HG02571 (cell line): ENCODE measurements around the gene SLCO2B1.
"Not testable (repeated sequence)": the region's sequence is repeated elsewhere in the genome, so short reads cannot be mapped to it uniquely, and the experiment has no call there.

Experiments
- ATAC-seq: cut with Tn5 transposase; IDR thresholded peaks from one replicate; pipeline ENCODE4 v1.9.1; 2021; ENCODE audit warnings: mild to moderate bottlenecking, moderate library complexity; ENCODE audit not compliant: unreplicated experiment

The SLCO2B1 gene, protein sequence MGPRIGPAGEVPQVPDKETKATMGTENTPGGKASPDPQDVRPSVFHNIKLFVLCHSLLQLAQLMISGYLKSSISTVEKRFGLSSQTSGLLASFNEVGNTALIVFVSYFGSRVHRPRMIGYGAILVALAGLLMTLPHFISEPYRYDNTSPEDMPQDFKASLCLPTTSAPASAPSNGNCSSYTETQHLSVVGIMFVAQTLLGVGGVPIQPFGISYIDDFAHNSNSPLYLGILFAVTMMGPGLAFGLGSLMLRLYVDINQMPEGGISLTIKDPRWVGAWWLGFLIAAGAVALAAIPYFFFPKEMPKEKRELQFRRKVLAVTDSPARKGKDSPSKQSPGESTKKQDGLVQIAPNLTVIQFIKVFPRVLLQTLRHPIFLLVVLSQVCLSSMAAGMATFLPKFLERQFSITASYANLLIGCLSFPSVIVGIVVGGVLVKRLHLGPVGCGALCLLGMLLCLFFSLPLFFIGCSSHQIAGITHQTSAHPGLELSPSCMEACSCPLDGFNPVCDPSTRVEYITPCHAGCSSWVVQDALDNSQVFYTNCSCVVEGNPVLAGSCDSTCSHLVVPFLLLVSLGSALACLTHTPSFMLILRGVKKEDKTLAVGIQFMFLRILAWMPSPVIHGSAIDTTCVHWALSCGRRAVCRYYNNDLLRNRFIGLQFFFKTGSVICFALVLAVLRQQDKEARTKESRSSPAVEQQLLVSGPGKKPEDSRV

DNA sequence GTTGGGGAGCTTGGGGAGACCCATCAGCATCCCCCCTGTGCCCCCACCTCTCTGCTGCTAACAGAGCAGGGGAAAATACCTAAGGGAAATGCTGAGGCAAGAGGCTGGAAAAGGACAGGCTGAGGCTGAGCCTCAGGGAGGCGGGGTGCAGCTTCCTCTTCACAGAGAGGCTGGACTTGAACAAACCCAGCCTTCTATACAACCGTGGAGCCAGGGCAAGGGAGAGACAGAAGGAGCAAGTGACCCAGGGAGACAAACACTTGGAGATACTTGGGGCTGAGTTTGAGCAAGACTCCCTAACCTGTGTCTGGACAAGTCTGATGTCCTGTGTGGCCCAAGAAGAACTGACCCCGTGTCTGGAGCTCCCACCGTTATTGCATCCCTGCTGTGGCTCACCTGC lies at the start of gene SLCO2B1:
Gene SLCO2B1 (plus strand): TSS at position 229 of the 400 bp plus-strand sequence. CDS start 275 bp downstream, outside the sequence.
- no peak for ATAC-seq

DNA sequence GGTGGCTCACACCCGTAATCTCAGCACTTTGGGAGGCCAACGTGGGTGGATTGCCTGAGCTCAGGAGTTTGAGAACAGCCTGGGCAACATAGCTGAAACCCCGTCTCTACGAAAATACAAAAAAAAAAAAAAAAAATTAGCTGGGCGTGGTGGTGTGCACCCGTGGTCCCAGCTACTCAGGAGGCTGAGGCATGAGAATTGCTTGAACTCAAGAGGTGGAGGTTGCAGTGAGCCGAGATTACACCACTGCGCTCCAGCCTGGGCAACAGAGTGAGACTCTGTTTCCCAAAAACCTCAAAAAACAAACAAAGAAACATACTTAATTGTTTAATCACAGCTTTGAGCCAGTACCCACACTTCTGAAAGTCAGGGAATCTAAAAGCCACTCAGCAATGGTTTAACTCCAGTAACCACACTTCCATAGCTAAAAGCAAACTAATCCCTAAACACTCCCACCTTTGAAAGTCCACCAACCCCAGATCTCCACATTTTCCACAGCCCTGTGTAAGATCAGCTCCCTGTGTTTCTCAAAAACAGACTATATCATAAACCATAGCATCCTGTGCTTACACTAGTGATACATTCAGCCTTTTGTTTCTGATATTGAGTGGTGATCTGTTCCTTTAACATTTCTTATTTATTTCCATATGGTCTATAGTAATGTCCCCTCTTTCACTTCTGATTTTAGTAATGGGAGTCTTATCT lies 49.3 kb upstream of the SLCO2B1 start:
- ATAC-seq, result no peak

DNA sequence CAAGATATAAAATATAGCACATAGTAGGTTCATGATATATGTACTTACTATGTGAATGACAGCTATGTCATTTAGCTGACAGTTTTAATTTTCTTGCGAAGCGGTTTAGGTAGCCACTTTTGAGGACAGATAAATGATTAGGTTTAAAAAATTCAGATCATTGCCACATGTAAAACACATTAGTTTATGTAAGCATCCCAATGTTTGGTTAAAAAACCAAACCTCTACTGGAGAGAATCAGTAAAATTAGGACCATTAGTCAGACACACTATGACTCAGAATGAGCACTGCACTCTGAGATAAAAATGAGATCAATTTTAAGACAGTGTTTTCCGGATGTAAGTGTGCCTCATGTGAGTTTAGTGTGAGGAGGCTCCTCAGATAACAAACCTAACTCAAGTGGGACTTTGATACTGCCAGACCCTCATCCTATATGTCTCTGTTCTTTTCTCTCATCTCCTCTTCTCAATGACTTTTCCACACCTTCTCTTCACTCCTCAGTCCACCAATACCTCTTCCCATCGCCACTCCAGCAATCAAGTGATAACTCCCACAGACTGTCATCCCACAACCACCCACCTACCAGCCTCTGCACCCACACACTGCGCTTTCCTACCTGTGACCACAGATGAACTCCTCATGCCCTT lies 47.4 kb upstream of the SLCO2B1 start:
- ATAC-seq, result no peak

DNA sequence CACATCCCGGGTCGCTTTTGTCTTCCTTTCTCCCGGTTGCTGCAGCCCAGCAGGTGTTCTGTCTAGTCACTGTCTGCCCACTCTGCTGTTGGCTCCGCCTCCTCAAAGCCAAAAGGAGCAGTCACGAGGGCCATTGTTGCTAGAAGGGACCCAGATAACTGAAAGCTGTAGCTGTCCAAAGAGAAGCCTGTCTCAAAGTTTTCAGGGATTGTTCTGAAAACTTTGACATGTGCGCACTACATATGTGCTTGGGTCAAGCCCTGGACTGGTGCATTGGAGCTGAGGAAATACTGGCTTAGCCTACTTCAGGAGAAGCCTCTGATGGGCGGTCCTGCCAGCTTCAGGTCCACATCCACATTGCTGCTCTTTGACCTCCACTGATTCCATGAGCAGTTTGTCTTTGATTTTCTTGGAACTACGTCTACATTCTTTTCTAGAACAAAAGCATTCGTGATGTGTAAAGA lies 45.4 kb upstream of the SLCO2B1 start:
- no peak for ATAC-seq

DNA sequence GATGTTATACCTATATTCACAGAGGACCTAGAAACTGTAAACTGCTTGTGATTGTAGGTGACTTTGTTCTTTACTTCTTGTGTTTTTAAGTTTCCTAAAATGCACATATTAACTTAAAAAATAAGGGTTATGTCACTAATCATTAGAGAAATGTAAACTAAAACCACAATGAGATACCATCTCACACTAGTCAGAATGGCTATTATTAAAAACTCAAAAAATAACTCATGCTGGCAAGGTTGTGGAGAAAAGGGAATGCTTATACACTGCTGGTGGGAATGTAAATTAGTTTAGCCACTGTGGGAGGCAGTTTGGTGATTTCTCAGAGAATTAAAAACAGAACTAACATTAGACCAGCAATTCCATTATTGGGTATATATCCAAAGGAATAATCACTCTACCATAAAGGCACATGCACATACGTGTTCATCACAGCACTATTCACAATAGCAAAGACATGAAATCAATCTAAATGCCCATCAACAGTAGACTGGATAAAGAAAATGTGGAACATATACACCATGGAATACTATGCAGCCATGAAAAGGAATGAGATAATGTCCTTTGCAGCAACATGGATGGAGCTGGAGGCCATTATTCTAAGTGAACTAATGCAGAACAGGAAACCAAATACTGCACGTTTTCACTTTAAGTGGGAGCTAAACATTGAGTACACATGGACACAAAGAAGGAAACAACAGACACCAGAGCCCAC lies 44.8 kb upstream of the SLCO2B1 start:
- not testable (repeated sequence) for ATAC-seq

DNA sequence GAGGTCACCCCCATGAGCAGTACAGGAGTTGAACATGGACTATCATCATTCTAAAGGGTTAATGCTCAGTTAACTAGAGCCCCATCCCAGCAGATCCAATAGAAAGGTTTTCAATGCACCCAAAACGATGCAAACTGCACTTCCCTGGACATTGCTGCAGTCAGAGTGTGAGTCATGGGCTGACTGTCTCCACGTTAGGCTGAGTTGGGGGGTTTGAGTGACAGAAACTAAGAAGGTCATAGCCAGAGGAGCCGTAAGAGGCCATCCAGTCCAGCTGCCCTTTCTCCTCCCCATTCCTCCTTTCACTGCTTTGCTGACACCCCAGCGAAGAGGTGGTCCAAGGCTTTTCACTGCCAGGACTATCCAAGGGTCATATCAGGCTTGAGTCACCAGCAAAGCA lies 43.7 kb upstream of the SLCO2B1 start:
- ATAC-seq, result no peak

DNA sequence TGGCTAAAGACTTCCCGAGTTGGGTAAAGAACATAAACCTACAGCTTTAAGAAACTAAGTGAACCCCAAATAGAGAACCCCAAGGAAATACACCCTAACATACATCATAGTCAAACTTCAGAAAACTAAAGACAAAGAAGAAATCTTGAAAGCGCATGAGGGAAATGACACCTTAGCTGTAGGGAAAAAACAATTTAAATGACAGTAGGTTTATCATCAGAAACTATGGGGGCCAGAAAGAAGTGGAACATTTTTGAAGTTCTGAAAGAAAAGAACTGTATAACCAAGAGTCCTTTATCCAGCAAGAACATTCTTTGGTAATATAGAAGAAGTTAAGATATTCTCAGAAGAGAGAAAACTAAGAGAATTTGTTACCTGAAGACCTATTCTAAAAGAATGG lies 38.7 kb upstream of the SLCO2B1 start:
- ATAC-seq, result no peak

DNA sequence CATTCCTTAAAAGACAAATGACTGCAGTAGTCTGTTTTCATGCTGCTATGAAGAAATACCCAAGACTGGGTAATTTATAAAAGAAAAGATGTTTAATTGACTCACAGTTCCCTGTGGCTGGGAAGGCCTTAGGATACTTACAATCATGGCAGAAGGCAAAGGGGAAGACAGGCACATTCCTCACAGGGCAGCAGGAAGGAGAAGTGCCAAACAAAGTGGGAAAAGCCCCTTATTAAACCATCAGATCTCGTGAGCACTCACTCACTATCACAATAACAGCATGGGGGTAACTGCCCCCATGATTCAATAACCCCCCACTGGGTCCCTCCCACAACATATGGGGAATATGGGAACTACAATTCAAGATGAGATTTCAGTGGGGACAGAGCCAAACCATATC lies 37.9 kb upstream of the SLCO2B1 start:
- no peak for ATAC-seq

DNA sequence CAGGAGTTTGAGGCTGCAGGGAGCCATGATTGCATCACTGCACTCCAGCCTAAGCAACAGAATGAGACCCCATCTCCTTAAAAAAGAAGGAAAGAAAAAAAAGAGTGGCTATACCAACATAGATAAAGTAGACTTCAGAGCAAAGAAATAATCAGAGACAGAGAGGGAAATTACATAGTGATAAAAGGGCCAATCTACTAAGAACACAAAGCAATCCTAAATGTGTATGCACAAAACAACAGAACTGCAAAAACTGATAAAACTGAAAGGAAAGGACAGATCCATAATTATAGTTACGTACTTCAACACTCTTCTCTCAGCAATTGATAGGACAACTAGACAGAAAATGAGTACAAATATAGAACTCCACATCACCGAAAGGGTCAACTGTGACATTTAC lies 36.4 kb upstream of the SLCO2B1 start:
- ATAC-seq, result no peak

DNA sequence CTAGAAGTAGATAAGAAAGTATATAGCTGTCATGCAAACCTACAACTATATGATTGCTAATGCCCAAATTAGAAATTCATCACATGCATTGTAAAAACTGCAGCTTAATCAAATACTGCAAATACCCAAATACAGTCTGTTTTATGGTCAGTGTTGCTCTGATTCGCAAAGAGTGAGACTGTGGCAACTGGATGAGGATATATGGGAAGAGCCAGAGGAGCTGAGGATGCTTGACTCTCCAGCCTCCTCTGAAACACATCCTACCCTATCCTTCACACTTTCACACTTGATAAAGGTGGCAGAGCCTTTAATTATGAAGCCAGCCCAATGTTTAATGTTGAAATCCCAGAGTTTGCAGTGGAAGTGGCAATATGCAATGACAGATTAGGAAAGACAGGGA lies 32.3 kb upstream of the SLCO2B1 start:
- ATAC-seq, result no peak

DNA sequence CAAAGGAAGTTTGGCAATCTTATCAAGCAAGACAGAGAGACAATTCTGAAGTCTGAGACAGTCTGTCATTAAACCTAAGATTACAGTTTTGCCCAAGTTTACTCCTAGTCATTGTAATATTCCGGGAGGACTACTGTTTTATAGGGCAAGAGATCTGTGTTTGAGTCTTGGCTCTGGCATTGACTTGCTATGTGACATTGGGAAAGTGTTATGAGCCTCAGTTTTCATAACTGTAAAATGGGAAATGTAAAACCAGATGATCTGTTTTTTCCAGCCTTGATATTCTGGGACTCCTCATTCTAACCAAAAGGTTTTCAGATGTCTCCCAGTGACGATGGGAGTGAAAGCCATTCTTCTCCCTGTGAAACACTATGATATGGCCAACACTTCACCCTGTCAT lies 24.3 kb upstream of the SLCO2B1 start:
- ATAC-seq, result no peak

DNA sequence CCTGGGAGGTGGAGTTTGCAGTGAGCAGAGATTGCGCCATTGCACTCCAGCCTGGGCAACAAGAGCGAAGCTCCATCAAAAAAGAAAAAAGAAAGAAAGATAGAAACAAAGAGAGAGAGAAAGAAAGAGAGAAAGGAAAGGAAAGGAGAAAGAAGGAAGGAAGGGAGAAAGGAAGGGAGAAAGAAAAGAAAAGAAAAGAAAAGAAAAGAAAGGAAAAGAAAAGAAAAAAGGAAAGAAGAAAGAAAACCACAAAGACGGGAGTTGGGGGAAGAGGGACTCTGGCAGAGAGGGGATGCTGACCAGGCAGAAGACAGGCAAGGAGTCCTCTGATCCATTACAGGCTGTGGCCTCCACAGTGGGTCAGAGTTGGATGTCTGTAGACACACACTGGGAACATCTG lies 18.8 kb upstream of the SLCO2B1 start:
- no peak for ATAC-seq

DNA sequence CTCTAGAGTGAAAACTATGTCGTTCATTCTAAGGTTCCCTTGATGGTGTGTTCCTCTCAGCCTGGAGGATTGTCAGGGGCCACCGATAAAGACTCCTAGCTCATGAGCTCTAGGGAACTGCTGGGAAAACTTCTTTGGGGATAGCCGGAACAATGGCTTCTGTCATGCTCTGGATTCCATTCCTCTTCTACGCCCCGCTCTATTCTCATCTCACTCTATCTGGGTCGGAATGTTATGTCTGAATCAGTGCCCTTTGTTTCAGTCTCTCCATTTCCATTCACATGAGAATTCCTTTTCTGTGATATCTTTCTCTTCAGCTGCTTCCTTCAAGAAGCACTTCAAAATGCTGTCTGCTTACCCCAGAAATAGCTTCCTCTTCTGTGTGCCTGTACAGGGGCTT lies 16.9 kb upstream of the SLCO2B1 start:
- no peak for ATAC-seq

DNA sequence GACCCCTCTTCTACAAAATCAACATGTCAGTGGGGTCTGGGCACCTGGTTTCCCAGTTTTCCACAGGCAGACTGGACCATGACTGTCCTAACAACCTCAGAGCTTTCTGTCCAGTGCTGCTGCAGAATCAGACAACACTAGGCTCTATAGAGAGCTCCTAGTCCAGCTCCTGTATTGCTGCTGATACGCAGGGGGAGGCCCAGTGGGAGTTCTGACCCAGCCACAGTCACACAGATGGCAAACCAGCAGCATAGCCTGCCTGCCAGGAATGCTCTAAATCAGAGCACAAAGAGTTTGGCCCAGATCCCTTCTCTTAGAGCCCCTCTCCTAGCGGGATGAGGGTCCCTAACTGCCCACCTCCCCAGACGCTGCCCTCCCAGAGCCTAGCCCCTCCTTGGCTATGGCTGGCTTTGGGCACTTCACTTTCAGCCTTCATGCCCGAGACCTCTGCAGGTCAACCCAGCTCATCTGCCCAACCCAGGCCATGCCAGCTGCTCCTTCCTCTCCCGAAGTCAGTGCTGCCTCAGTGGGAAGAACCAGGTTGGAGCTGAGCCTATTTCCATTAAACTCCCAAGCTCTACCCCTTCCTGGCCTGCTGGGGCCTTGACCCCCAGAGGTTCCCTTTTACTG lies 15.8 kb upstream of the SLCO2B1 start:
- ATAC-seq, result no peak

DNA sequence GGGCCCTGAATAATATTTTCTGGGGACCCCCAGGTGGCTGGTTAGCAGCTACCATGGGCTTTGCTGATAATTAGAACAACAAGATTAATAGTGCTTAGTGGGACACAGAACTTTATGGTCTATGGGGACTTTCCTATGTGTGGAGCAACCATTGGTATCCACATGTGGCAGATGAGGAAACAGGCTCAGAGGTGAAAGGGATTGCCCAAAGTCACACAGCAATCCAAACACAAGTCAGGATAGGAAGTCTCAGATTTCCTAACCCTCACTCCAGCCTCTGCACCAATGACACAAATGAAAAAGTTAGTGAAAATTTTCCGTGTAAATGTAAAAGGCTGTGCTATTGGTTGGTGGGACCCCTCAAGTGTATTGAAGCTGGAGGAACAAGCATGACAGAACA lies 15.3 kb upstream of the SLCO2B1 start:
- ATAC-seq, result no peak

DNA sequence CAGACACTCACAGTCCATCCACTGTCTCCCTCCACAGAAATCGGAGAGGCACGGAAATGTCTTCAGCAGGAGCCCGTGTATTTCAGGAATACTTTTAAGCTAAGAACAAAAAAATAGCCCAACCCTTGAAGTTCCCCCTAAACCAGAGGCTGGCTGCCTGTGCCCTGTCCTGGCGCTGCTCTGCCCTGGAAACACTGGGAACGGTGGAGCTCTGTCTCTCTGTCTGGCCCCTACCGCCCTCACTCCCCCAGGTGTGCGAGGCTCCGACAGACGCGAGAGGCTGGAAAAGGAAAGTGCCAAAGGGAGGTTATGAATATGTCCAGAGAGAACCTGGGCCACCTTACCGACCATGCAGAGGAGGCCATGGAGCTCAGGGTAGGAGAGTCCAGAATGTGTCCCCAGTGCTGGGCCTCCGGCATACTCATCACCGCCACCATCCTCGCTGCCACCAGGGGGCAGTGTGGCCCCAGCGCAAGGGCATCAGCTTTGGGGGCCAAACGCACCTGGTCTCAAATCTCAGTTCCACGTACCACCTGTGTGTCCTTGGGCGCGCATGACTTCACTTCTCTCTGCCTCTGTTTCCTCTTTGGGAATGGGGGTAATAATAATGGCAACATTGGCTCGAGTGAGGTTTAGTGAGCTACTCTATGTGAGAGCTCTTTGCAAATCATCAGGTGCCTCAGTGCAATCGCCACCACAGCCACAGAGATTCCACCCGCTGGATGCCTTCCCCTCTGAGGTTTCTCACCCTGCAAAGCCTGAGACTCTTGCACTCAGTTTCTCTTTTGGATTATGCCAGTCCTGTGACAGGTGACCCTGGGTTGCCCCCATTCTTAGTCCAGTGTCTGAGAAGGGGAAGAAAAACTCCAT lies 10.4 kb upstream of the SLCO2B1 start:
- ATAC-seq, result no peak

DNA sequence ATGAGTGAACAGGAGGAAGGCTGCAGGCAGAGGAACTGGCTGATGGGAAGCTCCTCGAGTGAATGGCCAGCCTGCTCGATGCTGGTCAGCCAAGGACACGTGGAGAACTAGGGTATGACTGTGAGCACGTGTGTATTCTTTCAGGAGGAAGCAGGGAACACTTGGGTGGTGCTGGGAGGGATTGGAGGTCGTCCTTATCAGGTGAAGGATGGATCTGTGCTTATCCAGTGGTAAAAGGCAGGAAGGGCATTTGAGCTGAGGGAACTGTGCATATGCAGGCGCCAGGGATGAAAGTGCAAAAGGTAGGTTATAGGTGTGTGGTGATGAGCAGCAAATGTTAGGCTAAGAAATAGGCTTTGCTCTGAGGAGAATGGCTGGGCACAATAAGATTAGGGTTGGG lies 9.7 kb upstream of the SLCO2B1 start:
- ATAC-seq, result no peak

DNA sequence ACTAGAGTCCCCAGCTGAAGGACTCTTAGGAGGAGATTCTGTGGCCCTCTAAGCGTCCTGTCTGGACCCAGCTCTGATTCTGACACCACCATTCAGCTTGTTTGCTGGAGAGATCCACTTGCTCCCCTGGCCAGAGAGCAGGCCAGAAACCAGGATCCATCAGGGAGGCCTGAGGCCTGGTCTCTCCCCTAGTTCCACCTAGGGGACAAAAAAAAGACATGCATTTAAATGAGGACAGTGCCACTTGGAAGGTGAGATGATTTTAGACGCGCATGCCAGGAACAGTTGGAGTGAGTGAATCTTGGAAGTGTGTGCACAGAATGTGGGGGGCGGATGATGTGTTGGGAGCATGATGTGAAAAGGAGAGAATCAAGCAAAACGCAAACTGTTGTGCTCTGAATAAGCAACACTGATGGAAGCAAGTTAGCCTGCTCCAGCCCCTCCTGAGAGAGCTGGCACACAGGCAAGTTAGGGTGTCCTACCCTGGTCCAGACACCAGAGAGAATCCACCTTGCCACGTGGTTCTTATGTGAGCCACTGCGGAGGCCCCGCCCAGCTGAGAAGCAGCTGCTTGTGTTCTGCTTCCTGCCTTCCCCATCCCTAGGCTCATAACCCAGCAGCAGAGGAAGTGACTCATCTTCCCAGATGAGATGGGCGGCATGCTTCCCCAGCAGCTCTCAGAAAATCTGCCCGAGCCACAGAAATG lies 8.0 kb upstream of the SLCO2B1 start:
- ATAC-seq, result no peak

DNA sequence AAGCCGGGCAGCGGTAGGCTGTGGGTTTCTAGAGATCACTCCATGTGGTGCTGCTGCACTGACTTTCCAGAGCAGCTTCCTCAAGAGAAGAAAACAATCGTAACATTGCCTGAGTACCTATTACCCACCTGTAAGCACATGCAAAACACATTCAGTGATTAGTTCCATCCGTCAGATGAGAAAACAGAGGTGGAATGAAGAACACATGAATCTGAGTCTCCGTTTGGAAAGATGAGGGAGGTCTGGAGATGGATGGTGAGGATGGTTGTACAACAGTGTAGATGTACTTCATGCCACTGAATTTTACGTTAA lies 7.5 kb upstream of the SLCO2B1 start:
- no peak for ATAC-seq
